DOHH2 (cell line): ENCODE data around the gene INPP5B.

Experiments
- EZH2phosphoT487 ChIP-seq: fragments of 200-600 bp; sonication (generic); IDR thresholded peaks from 2 replicates; pipeline ENCODE4 v1.6.1; 2017; ENCODE audit warnings: borderline replicate concordance, mild to moderate bottlenecking, antibody characterized with exemption, low read length, moderate library complexity, mixed read lengths
- TF ChIP-seq, protein P1 (sequence below): fragments of 200-600 bp; sonication (generic); IDR thresholded peaks from one replicate; pipeline ENCODE4 v1.5.1; 2014; ENCODE audit warnings: antibody characterized with exemption, mild to moderate bottlenecking, low read depth, low read length; ENCODE audit not compliant: poor library complexity, severe bottlenecking

- TF ChIP-seq, protein P1, sequence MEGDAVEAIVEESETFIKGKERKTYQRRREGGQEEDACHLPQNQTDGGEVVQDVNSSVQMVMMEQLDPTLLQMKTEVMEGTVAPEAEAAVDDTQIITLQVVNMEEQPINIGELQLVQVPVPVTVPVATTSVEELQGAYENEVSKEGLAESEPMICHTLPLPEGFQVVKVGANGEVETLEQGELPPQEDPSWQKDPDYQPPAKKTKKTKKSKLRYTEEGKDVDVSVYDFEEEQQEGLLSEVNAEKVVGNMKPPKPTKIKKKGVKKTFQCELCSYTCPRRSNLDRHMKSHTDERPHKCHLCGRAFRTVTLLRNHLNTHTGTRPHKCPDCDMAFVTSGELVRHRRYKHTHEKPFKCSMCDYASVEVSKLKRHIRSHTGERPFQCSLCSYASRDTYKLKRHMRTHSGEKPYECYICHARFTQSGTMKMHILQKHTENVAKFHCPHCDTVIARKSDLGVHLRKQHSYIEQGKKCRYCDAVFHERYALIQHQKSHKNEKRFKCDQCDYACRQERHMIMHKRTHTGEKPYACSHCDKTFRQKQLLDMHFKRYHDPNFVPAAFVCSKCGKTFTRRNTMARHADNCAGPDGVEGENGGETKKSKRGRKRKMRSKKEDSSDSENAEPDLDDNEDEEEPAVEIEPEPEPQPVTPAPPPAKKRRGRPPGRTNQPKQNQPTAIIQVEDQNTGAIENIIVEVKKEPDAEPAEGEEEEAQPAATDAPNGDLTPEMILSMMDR: no peak
- no peak for TF ChIP-seq EZH2phosphoT487
Measured at GRCh38 chr1:37813529-37814145, 133.2 kb downstream of the INPP5B start.
